Panc1 (cell line): ENCODE measurements around the gene UBE3B.

ENCODE experiments used
- POLR2AphosphoS5 ChIP-seq: IDR thresholded peaks from 2 replicates; pipeline ENCODE4 v1.6.1; 2012; ENCODE audit warnings: mild to moderate bottlenecking, low read depth, low read length, moderate library complexity
- TF ChIP-seq, protein P1 (sequence below): fragments of 450-650 bp; IDR thresholded peaks from 2 replicates; pipeline ENCODE4 v1.5.1; 2017; ENCODE audit warnings: mild to moderate bottlenecking

DNA sequence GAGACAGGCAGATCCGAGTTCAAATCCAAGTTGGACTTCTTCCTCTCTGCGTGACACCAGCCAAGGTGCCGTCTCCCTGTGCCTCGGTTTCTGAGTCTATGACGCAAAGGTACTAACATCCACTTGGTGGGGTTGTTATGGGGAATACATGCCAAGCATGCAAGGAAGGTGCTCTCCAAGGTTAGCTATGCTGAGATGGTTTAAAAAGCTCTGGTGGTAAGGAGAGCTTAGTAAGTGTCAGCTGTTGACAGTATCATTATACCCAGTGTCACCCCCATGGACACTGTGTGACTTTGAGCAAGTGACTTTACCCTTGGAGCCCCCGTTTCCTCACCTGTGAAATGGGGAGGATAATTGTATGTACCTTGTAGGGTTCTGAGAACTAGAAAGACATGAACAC is 73.7 kb downstream of the UBE3B start:
- TF ChIP-seq, protein P1, sequence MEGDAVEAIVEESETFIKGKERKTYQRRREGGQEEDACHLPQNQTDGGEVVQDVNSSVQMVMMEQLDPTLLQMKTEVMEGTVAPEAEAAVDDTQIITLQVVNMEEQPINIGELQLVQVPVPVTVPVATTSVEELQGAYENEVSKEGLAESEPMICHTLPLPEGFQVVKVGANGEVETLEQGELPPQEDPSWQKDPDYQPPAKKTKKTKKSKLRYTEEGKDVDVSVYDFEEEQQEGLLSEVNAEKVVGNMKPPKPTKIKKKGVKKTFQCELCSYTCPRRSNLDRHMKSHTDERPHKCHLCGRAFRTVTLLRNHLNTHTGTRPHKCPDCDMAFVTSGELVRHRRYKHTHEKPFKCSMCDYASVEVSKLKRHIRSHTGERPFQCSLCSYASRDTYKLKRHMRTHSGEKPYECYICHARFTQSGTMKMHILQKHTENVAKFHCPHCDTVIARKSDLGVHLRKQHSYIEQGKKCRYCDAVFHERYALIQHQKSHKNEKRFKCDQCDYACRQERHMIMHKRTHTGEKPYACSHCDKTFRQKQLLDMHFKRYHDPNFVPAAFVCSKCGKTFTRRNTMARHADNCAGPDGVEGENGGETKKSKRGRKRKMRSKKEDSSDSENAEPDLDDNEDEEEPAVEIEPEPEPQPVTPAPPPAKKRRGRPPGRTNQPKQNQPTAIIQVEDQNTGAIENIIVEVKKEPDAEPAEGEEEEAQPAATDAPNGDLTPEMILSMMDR = no peak
- no peak for TF ChIP-seq POLR2AphosphoS5
